Esophagus muscularis mucosa (tissue), 4 donors: Measurements from ENCODE around the gene CTNNA3.

Source experiments
- EP300 ChIP-seq: sonication (generic); formaldehyde crosslinking; IDR thresholded peaks from one replicate; pipeline ENCODE4 v1.6.1; 2017; ENCODE audit warnings: antibody characterized with exemption
- POLR2AphosphoS5 ChIP-seq, 2 donors: sonication (generic); formaldehyde crosslinking; IDR thresholded peaks; one replicate each; pipeline ENCODE4 v1.6.1; 2017; ENCODE audit warnings: antibody characterized with exemption in 2 of 2
- TF ChIP-seq, protein P1 (sequence below), 3 experiments: fragments of 200-600 bp in 2 of 3; fragments of 450-650 bp in 1 of 3; sonication (generic) in 2 of 3; IDR thresholded peaks; one replicate each; pipeline ENCODE4 v1.5.1; 2017 to 2019; ENCODE audit warnings: antibody characterized with exemption in 3 of 3, mild to moderate bottlenecking in 2 of 3, moderate library complexity in 1 of 3

DNA sequence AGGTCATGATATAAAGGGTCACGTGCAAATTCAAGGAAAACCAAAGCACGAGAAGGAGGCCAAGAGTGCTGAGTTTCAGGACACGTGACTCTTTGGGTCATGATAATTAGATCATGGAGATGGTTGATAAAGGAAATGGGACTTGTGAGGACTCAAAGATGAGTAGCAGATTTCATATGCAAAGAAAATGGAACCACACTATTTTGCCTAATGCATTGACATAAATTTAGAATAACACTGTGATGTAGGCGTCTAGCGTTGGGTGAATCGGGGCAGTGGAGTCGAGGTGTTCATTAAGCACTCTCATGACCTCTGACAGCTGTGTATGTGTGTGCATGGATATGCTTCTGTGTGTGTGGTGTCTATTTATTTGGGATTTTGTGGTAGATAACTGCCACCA is 1795.7 kb downstream of the CTNNA3 start:
- TF ChIP-seq, protein P1, sequence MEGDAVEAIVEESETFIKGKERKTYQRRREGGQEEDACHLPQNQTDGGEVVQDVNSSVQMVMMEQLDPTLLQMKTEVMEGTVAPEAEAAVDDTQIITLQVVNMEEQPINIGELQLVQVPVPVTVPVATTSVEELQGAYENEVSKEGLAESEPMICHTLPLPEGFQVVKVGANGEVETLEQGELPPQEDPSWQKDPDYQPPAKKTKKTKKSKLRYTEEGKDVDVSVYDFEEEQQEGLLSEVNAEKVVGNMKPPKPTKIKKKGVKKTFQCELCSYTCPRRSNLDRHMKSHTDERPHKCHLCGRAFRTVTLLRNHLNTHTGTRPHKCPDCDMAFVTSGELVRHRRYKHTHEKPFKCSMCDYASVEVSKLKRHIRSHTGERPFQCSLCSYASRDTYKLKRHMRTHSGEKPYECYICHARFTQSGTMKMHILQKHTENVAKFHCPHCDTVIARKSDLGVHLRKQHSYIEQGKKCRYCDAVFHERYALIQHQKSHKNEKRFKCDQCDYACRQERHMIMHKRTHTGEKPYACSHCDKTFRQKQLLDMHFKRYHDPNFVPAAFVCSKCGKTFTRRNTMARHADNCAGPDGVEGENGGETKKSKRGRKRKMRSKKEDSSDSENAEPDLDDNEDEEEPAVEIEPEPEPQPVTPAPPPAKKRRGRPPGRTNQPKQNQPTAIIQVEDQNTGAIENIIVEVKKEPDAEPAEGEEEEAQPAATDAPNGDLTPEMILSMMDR (IDR thresholded peaks at IDR 0.05), result no peak
- TF ChIP-seq POLR2AphosphoS5 (IDR thresholded peaks at IDR 0.05) (no peak), EP300 (no peak)
